Measurements from ENCODE around the gene CFAP251.

Gene CFAP251

DNA sequence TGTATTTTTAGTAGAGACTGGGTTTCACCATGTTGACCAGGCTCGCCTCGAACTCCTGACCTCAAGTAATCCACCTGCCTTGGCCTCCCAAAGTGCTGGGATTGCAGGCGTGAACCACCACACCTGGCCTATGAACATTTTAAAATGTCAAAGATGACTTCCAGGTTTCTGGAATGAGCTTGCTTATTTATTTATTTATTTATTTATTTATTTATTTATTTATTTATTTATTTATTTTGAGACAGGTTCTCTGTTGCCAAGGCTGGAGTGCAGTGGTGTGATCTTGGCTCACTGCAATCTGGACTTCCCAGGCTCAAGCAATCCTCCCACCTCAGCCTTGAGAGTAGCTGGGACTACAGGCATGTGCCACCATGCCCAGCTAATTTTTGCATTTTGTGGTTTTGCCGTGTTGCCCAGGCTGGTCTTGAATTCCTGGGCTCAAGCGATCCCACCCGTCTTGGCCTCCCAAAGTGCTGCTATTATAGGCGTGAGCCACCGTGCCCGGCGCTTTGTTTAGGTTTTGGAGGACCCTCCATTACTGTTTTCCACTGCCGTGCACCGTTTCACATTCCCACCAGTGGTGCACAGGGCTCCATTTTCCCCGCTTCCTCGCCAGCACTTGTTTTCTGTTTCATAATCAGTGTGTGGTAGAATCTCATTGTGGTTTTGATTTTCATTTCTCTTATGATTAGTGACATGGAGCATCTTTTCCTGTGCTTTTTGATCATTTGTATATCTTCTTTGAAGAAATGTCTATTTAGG, 6.4 kb upstream of the CFAP251 start (continued):
- TF ChIP-seq ZBTB21 (tag by site-specific recombination; IDR thresholded peaks at IDR 0.05) = peak; percentile 72
- TF ChIP-seq ZNF639 (tag by site-specific recombination; IDR thresholded peaks at IDR 0.05) = peak; percentile 62; the same call in 1 of the 2 replicates
- peak; percentile 73; the same call in 1 of the 2 replicates for TF ChIP-seq ZNF791 (tag by site-specific recombination; IDR thresholded peaks at IDR 0.05)
- TF ChIP-seq ZNF394 (tag by site-specific recombination; IDR thresholded peaks at IDR 0.05; ENCODE audit: borderline replicate concordance) = peak; percentile 98
- no peak for TF ChIP-seq ZNF449 (tag by site-specific recombination; IDR thresholded peaks at IDR 0.05)
- TF ChIP-seq ZNF621 (tag by site-specific recombination; IDR thresholded peaks at IDR 0.05) = no peak
- peak; percentile 69 for TF ChIP-seq REST (tag by site-specific recombination; IDR thresholded peaks at IDR 0.05)
- TF ChIP-seq ZNF16 (tag by site-specific recombination; IDR thresholded peaks at IDR 0.05; ENCODE audit: low read depth) = no peak
- TF ChIP-seq ZNF571 (tag by site-specific recombination; IDR thresholded peaks at IDR 0.05) = no peak
- no peak for TF ChIP-seq ZNF660 (tag by site-specific recombination; IDR thresholded peaks at IDR 0.05)
- TF ChIP-seq, protein P1, sequence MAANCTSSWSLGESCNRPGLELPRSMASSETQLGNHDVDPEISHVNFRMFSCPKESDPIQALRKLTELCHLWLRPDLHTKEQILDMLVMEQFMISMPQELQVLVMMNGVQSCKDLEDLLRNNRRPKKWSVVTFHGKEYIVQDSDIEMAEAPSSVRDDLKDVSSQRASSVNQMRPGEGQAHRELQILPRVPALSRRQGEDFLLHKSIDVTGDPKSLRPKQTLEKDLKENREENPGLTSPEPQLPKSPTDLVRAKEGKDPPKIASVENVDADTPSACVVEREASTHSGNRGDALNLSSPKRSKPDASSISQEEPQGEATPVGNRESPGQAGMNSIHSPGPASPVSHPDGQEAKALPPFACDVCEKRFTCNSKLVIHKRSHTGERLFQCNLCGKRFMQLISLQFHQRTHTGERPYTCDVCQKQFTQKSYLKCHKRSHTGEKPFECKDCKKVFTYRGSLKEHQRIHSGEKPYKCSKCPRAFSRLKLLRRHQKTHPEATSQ (tag by site-specific recombination; IDR thresholded peaks at IDR 0.05) = no peak
- no peak for TF ChIP-seq ZNF48 (tag by site-specific recombination; IDR thresholded peaks at IDR 0.05)
- TF ChIP-seq ZNF121 (tag by site-specific recombination; IDR thresholded peaks at IDR 0.05) = 0 out of 2 replicates have a peak, but pooled peaks have one; percentile 8
- TF ChIP-seq ZNF114 (tag by site-specific recombination; IDR thresholded peaks at IDR 0.05) = no peak
- TF ChIP-seq ZNF530 (tag by site-specific recombination; IDR thresholded peaks at IDR 0.05; ENCODE audit: low read depth) = 0 out of 2 replicates have a peak, but pooled peaks have one; percentile 26
- TF ChIP-seq ZNF354C (tag by site-specific recombination; IDR thresholded peaks at IDR 0.05; ENCODE audit: borderline replicate concordance, low read depth) = 0 out of 2 replicates have a peak, but pooled peaks have one; percentile 69
- peak; percentile 50; the same call in 1 of the 2 replicates for TF ChIP-seq ZNF19 (tag by site-specific recombination; IDR thresholded peaks at IDR 0.05; ENCODE audit: low read depth)

GRCh38 chr12:121915841-121916321, 2.5 kb upstream of the CFAP251 start:
- Histone ChIP-seq H3K27ac (ENCODE audit: extremely low read depth, low read depth, low read length) (no peak overlapping the region; the same call in 1 of the 2 replicates), H3K4me3 (ENCODE audit: low read depth, low read length) (no peak overlapping the region), H3K36me3 (ENCODE audit: control insufficient read depth in 2 of 2, insufficient read depth in 1 of 2, low read length in 2 of 2) (peaks cover 30 to 49% of the 10 kb centered on the region in 2 experiments), H3K4me1 (ENCODE audit: control insufficient read depth, insufficient read depth, low read length) (no peaks in the 10 kb centered on the region), H3K9me3 (ENCODE audit: control insufficient read depth, insufficient read depth, low read depth, low read length) (no peaks in the 10 kb centered on the region)
- POLR2A ChIA-PET = no interaction called here
- TF ChIP-seq ZIC2 (tag by site-specific recombination; IDR thresholded peaks at IDR 0.05) (peak; percentile 83), FEZF1 (tag by site-specific recombination; IDR thresholded peaks at IDR 0.05) (peak; percentile 75), GLIS1 (tag by site-specific recombination; IDR thresholded peaks at IDR 0.05) (peak; percentile 35; the same call in 1 of the 2 replicates), ZNF707 (tag by site-specific recombination; IDR thresholded peaks at IDR 0.05) (no peak), SCRT2 (tag by site-specific recombination; IDR thresholded peaks at IDR 0.05) (no peak)
- CTCF ChIA-PET = interaction anchor here (0.7 to 1.8 kb wide), 3 partner anchors 11 to 135 kb away, joined by 3 to 12 read pairs (median 4); no protein-coding TSS in a partner anchor
